Myocyte (in vitro differentiated cells): ENCODE results near the gene SHFL. TPM values are rescaled to one million over a fixed set of nuclear protein-coding genes. Genes with fewer than 3 reads are reported as not detected.

ENCODE experiments used
- DNase-seq: peaks from one replicate; pipeline ENCODE4 v3.0.0-alpha.2; 2012; ENCODE audit warnings: low read depth
- total RNA-seq: library from RNA; depleted of rRNA; stranded (reverse); fragments of >200 nt; gene quantifications from 2 replicates; pipeline ENCODE4 v1.2.3, GENCODE V29; 2014

SHFL gene
- total RNA-seq, 1 donor from 2014 or later, result 21.8 TPM

DNA sequence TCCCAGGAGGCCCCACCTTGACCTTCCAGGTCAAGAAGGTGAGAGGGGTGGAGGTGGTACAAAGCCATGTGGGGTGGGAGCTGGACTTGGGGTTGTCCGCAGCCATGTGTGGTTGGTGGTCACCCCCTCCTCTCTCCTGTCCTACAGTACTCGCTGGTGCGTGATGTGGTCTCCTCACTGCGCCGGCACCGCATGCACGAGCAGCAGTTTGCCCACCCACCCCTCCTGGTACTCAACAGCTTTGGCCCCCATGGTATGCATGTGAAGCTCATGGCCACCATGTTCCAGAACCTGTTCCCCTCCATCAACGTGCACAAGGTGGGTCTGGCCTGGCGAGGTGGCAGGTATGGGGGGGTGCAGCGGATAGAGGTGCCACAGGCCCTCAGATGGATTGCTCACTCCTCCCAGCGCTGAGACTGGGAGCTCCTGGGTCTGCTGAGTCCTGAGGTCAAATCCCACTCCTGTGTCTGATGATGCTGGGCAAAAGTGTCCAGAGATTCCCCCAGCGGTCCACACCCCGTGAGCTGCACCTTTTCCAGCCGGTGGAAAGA, 21.8 kb downstream of the SHFL start:
- DNase-seq, result no peak

DNA sequence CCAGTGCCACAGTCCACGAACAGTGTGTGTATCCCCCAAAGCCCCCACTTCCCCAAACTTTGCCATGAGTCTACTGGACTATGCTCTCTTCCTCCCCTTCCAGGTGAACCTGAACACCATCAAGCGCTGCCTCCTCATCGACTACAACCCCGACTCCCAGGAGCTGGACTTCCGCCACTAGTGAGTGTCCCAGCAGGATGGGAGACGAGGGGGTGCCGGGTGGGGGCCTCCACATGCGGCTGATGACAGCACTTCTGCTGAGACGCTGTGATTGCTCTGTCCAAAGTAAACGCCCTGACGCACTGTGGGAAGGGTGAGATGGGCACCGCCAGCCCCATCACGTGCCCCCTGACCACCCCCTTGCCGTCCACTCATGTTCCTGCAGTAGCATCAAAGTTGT, 23.4 kb downstream of the SHFL start:
- DNase-seq, result no peak

DNA sequence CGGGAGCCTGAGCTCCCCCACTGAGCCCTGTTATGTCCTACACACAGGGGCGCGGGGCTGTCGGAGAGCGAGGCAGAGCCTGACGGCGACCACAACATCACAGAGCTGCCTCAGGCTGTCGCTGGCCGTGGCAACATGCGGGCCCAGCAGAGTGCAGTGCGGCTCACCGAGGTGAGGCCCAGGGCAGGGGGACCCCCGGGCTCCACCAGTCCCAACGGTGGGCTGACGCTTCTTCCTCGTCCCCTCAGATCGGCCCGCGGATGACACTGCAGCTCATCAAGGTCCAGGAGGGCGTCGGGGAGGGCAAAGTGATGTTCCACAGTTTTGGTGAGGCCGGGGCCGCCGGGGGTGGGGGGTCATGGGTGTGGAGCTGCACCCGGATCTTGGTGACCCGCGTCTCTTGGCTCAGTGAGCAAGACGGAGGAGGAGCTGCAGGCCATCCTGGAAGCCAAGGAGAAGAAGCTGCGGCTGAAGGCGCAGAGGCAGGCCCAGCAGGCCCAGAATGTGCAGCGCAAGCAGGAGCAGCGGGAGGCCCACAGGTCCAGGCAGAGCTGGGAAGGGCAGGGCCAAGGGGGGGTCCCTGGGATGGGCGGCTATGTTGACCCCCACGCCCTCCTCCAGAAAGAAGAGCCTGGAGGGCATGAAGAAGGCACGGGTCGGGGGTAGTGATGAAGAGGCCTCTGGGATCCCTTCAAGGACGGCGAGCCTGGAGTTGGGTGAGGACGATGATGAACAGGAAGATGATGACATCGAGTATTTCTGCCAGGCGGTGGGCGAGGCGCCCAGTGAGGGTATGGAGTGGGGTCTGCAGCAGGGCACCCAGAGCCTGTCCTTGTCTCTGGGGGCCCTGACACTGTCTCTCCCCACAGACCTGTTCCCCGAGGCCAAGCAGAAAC, 24.2 kb downstream of the SHFL start:
- DNase-seq, result no peak

DNA sequence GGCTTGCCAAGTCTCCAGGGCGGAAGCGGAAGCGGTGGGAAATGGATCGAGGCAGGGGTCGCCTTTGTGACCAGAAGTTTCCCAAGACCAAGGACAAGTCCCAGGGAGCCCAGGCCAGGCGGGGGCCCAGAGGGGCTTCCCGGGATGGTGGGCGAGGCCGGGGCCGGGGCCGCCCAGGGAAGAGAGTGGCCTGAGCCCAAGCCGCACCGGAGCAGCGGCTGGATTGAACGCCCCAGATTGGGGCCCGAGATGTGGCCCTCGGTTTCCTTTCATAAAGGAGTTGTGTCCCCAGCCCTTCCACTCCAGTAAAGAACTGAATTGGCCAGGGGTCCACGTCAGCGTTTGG, 24.8 kb downstream of the SHFL start:
- DNase-seq, result no peak

DNA sequence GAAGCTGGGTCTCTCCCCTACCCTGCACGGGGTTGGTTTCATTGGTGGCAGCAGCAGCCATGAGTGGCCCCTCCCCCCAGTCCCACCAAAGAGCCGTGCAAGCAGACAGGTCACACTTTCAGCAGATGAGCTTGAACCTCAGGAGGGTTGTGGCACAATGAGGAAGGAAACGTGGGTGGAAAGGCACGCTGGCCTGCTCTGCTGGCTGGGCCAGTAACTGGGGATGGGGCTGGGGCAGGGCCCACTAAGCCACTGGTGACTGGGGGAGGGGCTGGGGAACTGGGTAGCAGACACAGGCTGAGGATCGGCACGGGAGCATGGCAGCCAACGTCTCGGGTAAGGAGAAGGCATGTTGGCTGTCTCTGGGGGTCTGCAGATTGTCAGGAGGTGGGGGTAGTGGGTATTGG, 25.3 kb downstream of the SHFL start, which contains the start of gene P2RY11:
TSS of gene P2RY11 (plus strand) at position 289 of the 407 bp plus-strand sequence. CDS start at position 318, 29 bp downstream.
- no peak for DNase-seq

DNA sequence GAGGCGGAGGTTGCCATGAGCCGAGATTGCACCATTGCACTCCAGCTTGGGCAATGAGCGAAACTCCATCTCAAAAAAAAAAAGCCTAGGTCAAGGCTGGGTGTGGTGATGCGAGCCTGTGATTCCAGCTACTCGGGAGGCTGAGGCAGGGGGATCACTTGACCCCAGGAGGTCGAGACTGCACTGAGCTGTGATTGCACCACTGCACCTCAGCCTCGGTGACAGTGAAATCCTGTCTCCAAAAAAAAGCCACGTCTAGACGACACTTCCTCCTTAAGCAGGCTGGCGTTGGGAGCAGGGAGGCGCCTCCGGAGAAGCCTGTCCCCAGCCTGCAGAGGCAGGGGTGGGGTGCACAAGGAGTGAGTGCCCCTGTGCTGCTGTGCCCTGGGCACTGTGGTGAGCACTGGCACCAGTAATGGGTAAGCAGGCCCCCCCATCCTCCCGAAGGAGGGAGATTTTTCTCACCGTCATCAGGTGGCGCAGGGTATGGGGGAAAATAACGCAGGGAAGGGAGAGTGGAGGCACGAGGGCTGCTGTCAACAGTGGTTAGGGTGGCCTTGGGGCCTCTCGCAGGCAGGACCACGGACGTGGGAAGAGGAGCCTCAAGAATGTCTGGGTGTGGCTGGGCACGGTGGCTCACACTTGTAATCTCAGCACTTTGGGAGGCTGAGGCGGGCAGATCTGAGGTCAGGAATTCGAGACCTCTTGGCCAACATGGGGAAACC, 26.1 kb downstream of the SHFL start:
- DNase-seq, result no peak

DNA sequence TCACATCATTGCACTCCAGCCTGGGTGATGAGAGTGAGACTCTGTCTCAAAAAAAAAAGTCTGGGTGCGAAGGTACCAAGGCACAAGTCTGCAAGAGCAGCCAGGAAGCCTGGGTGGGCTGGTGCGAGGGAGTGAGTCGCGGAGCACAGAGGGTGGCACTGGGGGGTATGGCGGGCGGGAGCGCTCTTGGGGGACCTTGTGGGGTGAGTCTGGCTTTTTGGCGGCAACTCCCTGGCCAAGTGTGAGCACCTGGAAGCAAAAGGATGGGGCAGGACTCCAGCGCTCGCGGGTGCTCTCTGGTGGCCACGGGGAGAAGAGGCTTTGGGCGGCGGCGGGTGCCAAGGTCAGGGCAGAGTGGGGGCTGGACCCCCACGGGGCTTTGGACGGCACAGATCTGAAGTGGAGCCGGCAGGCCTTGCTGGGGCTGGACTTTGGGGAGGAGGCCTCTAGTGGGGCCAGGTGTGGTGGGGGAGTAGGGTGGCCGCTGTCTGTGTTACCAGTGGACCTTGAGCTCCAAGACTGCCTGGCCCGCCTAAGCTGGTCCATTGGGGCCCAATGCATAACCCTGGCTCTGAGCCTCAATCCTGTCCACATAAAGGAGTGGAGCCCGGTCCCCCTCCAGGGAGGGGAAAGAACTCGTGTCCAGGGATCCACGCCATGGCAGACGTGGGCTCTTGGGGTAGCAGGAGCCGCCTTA, 26.9 kb downstream of the SHFL start:
- peak; percentile 20 for DNase-seq

DNA sequence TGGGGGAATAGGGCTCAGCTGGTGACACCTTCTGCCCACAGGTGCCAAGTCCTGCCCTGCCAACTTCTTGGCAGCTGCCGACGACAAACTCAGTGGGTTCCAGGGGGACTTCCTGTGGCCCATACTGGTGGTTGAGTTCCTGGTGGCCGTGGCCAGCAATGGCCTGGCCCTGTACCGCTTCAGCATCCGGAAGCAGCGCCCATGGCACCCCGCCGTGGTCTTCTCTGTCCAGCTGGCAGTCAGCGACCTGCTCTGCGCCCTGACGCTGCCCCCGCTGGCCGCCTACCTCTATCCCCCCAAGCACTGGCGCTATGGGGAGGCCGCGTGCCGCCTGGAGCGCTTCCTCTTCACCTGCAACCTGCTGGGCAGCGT, 27.5 kb downstream of the SHFL start:
- DNase-seq, result no peak

DNA sequence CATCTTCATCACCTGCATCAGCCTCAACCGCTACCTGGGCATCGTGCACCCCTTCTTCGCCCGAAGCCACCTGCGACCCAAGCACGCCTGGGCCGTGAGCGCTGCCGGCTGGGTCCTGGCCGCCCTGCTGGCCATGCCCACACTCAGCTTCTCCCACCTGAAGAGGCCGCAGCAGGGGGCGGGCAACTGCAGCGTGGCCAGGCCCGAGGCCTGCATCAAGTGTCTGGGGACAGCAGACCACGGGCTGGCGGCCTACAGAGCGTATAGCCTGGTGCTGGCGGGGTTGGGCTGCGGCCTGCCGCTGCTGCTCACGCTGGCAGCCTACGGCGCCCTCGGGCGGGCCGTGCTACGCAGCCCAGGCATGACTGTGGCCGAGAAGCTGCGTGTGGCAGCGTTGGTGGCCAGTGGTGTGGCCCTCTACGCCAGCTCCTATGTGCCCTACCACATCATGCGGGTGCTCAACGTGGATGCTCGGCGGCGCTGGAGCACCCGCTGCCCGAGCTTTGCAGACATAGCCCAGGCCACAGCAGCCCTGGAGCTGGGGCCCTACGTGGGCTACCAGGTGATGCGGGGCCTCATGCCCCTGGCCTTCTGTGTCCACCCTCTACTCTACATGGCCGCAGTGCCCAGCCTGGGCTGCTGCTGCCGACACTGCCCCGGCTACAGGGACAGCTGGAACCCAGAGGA, 28.0 kb downstream of the SHFL start:
- peak; percentile 20 for DNase-seq

DNA sequence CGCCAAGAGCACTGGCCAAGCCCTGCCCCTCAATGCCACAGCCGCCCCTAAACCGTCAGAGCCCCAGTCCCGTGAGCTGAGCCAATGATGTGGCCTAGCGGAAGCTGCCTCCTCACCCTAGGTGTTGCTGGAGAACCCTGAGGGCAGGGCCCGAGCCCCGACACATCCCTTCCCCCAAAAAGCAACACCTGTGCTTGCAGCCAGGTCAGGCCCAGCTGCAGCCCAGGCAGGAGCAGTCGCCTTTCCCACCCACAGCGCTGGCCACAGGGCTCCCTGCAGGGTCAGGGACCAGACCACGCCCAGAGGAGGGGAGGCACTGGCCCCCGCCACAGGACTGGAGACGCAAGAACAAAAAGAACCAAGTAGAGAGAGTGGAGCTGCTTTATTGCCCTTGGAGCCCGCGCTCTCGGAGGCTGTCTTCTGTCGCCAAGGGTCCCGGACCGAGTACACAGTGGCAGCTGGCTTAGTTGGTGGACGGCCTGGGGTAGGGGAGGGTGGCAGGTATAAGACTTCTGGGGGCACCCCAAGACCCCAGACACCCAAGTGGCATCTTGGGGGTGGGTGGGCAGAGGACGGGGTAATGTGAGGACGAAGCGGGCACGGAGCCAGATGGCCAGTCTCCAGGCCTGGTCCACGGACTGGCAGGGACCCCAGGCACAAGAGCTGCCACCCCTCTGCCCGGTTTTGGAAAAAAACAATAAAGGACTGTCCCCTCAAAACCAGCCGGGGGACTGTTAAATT, 28.7 kb downstream of the SHFL start:
- no peak for DNase-seq

DNA sequence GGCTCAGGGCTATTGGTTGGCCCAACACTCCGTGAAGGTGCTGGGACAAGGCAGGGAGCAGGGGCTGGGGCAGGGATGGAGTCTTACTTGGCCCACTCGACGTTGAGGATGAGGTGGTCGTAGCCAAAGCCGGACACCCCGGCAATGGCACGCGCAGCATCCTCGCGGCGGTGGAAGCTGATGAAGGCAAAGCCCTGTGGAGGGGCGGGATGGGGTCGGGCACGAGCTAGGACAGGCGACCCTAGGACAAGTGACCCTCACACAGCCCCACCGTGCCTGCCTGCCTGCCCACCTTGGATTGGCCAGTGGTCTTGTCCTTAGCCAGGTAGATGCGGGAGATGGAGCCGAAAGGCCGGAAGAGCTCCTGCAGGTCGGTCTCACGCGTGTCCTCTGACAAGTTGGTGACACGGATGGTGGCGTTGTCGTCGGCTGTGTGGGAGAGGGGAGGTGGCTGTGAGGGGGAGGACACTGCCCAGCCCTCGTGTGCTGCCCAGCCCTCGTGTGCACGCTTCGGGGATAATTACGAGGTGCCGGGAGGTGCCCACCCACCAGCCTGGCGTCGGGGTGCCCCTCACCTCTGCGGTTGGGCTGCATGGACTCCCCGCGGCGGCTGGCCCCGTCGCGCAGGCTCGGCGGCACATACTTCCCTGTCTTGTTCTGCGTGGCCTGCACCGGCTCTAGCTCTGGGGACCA, 29.4 kb downstream of the SHFL start:
- no peak for DNase-seq

DNA sequence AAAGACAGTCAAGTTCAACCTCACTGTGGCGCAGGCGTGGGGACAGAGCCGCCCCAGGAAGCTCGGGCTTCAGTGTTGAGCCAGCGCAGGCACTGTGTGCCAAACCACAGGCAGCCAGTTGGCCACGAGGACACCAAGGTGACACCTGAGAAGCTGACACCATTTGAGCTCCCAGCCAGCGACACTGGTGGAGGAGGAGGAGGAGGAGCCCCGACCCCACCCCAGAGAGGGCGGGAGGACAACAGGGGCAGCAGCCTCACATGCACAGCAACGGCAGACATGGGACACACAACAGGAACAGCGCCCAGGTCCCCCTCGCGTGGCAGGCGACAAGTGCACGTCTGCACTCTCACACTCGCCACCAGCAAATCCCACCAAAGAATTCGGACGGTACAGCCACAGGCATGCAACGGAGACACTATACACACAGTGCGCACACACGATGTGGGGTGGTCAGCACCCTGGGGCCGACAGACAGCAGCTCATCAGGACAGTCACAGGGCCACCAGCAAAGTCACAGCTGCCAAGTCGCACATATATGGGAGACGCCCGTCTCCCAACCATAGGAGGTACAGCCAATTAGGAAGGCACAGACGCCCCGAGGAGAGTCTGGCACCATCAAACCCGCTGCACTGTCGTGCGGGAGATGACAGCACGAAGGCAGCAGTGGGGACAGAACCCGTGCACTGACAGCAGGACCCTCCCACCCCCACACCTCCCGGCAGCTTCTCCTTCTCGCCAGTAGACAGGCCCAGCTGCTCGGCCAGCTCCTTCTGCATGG, 30.2 kb downstream of the SHFL start:
- DNase-seq, result peak; percentile 64

DNA sequence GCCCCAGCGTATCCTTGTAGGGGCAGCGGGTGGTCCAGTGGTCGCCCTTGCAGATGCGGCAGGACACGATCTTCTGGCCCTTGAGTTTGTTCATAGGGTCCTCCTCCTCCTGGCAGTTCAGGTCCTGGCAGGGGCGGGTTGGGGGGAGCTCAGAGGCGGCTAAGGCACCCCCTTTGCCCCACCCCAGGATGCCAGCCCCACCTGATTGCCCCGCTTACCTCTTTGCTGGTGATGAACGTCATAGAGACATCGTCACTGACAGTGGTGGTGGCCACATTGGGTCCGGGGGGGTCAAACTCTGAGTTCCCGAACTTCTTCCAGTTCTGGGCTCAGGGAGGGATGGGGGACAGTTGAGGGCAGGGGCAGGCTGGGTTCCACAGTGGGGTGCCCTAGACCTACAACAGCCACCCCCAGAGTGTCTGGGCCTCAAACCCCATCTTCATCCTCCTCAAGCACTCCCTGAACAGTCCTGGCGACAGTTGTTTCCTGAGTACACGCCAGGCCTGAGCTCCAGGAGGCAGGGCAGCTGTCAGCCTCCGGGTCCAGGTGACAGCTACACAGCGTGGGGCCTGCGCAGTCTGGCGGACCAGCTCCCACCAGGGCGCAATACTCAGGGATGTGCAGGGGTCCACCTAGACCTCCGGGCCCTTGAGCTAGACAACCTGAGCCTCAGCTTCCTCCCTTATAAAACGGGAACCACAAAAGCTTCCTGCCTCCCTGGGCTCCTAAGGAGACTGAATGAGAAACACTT, 30.9 kb downstream of the SHFL start:
- DNase-seq, result no peak

DNA sequence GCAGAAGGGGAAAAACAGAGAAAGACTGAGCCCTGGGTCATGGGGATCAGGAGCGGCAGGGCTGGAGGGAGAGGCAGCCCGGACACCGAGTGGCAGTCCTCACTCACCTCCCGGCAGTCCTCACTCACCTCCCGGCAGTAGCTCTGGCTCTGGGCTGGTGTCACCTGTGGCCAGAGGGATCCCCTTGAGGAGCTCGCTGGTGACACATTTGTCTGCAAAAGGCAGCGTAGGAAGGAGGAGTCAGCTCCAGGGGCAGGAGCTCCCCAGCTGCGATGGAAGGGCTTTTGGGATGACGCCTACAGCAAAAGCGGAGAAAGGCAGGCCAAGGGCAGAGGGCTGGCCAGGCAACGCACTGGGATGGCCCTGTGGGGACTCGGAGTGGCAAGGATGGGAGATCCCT, 32.8 kb downstream of the SHFL start:
- DNase-seq, result no peak

DNA sequence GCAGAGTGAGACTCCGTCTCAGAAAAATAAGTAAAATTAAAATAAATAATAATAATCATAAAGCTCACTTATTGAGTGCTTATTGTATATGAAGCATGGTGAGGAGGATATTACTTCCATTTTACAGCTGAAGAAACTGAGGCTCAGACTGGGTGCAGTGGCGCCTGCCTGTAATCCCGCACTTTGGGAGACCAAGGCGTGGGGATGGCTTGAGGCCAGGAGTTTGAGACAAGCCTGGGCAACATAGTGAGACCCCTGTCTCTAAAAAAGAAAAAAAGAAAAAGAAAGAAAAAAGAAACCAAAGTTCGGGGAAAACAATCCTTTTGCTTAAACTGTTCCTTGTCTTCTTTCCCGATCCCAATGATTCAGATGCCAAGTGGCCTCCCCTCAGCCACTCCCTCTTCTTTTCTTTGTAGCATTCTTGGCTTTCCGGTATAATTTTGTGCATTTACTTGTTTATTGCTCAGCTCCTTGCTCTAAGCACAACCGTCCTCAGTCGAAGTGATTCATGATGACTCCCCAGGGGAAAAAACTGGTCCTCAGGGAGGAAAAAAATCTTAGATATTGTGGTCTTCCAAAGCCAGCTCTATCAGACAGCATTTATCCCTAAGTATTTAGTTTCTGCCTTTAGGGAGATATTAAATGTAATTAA, 34.5 kb downstream of the SHFL start:
- peak; percentile 56 for DNase-seq

DNA sequence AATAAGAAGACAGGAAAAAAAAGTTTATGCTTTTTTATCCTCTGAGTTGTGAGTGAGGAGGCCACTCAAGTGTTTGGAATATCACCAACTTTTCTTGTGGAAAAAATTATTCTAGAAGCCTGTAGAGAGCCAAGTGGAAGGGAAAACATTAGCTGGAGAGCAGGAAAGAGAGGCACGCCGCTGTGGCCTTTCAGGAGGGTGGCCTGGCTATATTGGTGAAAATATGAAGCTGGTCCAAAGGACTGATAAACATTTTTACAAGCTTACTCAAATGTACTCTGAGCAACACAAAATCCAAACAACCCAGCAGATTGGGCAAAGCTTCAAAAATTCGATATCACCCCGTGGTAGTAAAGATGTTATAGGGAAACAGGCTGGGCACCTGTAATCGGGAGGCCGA, 35.9 kb downstream of the SHFL start:
- no peak for DNase-seq

DNA sequence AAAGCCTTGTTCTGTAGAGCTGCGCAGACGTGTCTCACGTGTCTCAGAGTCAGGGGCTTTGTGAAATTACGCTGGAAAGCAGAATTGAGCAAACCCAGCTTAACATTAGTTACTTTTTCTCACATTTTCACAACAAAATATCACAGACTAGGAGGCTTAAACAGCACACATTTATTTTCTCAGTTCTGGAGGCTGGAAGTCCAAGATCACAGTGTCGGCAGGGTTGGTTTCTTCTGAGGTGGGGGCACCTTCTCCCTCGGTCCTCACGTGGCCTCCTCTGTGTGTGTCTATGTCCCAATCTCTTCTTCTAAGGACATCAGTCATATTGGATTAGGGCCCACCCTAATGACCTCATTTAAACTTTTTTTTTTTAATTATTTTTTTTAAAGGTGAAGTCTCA, 38.3 kb downstream of the SHFL start:
- no peak for DNase-seq

DNA sequence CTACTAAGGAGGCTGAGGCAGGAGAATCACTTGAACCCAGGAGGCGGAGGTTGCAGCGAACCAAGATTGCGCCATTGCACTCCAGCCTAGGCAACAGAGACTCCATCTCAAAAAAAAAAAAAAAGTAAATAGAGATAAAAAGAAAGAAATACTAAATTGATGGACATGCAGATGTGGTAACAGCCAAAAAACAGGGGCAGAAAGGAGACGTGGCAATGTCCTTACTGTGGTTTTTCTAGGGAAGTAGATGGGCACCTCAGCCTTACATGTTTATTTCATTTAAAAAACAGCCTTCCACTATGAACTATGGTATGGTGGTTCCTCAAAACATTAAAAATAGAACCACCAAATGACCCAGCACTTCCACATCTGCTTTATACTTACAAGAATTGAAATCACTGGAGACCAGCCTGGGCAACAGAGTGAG, 40.1 kb downstream of the SHFL start:
- no peak for DNase-seq
